HTERT RPE-1 (cell line): ENCODE results near the gene SDHB.

Experiments used
- in situ Hi-C: fragments of 300-500 bp; cut with MboI; formaldehyde crosslinking; loops from 4 replicates; pipeline ENCODE4 v1.14.3; 2020; ENCODE audit warnings: low sequenced_read_pairs

The SDHB gene

GRCh38 chr1:16989676-16990391, 64.0 kb downstream of the SDHB start:
- in situ Hi-C loops: no loop called here

- in situ Hi-C loops: no loop called here
These were observed 65.6 kb downstream of the SDHB start for GRCh38 chr1:16988210-16988609.

GRCh38 chr1:16986962-16987361, 66.9 kb downstream of the SDHB start:
- in situ Hi-C loops: no loop called here

GRCh38 chr1:16986560-16986959, 67.3 kb downstream of the SDHB start:
- in situ Hi-C loops: no loop called here

- in situ Hi-C loops: no loop called here
These were observed 67.7 kb downstream of the SDHB start for GRCh38 chr1:16986113-16986512.

GRCh38 chr1:16984717-16985116, 69.1 kb downstream of the SDHB start:
- in situ Hi-C loops: no loop called here

GRCh38 chr1:16983649-16984048, 70.2 kb downstream of the SDHB start:
- in situ Hi-C loops: no loop called here

- in situ Hi-C loops: no loop called here
These were observed 70.9 kb downstream of the SDHB start for GRCh38 chr1:16982902-16983301.

GRCh38 chr1:16981269-16981849, 72.5 kb downstream of the SDHB start:
- in situ Hi-C loops: no loop called here

GRCh38 chr1:16980473-16981268, 73.2 kb downstream of the SDHB start, which contains the start of gene MFAP2:
TSS of gene MFAP2 (minus strand) at chr1:16980620. CDS start at chr1:16978273, 2,347 bp downstream.
- in situ Hi-C loops: no loop called here

- in situ Hi-C loops: no loop called here
These were observed 74.1 kb downstream of the SDHB start for GRCh38 chr1:16979475-16980327.

- in situ Hi-C loops: no loop called here
These were observed 75.0 kb downstream of the SDHB start for GRCh38 chr1:16978567-16979474.

GRCh38 chr1:16978139-16978538, 75.7 kb downstream of the SDHB start:
- in situ Hi-C loops: no loop called here

GRCh38 chr1:16977377-16977776, 76.5 kb downstream of the SDHB start:
- in situ Hi-C loops: no loop called here

- in situ Hi-C loops: no loop called here
These were observed 76.9 kb downstream of the SDHB start for GRCh38 chr1:16976966-16977365.

GRCh38 chr1:16975838-16976237, 78.0 kb downstream of the SDHB start:
- in situ Hi-C loops: no loop called here

GRCh38 chr1:16975211-16975610, 78.6 kb downstream of the SDHB start:
- in situ Hi-C loops: no loop called here

- in situ Hi-C loops: no loop called here
These were observed 80.6 kb downstream of the SDHB start for GRCh38 chr1:16973215-16973614.

- in situ Hi-C loops: no loop called here
These were observed 81.5 kb downstream of the SDHB start for GRCh38 chr1:16972189-16972895.
